ENCODE measurements around the gene TDRD7. TPM values are rescaled to one million over a fixed set of nuclear protein-coding genes. Genes with fewer than 3 reads are reported as not detected.

The TDRD7 gene
- total RNA-seq, 4 donors from 2014 or later: 8.5 to 16.5 (median 13.3) TPM

DNA sequence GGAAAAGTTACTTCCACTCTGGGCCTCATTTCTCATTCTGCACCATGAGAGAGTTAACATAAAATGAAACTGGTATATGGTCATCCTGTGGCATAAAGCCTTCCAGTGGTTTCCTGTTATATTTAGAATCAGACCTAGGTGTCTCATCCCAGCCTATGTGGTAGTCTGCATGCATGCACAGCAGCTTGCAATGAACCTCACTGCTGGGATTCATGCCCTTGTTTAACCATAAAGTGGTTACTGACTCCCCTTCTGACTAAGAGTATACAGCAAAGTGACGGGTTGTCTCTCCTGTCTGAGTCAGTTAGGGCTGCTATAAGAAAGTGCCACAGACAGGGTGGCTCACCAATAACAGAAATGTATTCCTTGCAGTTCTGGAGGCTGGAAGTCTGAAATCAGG is 14.7 kb upstream of the TDRD7 start:
- TF ChIP-seq, protein P1, sequence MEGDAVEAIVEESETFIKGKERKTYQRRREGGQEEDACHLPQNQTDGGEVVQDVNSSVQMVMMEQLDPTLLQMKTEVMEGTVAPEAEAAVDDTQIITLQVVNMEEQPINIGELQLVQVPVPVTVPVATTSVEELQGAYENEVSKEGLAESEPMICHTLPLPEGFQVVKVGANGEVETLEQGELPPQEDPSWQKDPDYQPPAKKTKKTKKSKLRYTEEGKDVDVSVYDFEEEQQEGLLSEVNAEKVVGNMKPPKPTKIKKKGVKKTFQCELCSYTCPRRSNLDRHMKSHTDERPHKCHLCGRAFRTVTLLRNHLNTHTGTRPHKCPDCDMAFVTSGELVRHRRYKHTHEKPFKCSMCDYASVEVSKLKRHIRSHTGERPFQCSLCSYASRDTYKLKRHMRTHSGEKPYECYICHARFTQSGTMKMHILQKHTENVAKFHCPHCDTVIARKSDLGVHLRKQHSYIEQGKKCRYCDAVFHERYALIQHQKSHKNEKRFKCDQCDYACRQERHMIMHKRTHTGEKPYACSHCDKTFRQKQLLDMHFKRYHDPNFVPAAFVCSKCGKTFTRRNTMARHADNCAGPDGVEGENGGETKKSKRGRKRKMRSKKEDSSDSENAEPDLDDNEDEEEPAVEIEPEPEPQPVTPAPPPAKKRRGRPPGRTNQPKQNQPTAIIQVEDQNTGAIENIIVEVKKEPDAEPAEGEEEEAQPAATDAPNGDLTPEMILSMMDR (IDR thresholded peaks at IDR 0.05; ENCODE audit: low read depth): no peak

DNA sequence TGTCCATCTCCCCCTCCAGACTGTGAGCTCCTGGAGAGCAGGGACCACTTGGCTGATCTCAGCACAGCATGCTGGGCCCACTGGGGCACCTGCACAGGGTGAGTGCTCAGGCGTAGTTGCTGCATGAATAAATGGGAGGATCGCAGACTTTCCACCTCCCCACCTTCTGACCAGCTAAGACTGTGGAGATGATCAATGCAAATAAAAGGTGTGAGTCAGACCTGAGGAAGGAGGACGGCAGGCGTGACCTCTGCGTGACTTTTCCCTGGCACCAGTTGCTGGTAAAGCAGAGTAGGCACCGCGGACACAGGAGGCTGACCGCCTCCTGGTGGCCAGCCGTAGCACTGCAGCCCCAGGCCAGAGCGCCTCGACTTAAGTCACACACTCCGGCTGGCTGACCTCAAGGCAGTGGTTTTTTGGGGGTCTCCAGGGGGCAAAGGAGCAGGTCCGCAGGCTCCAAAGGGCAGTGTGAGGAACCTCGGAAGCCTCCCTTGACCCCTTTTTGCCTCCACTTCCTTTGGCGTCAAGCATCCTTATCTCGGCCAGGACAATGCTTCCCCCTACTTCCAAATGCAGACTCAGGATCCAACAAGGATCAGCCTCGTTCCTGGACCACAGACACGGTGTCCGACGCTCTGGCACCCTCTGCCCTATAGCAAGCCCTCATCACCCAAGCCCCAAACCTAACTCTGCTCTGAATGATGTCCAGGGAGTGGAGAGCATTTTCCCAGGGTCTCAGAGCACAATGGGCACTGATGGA is 12.7 kb upstream of the TDRD7 start:
- TF ChIP-seq, protein P1 (IDR thresholded peaks at IDR 0.05; ENCODE audit: low read depth): no peak

DNA sequence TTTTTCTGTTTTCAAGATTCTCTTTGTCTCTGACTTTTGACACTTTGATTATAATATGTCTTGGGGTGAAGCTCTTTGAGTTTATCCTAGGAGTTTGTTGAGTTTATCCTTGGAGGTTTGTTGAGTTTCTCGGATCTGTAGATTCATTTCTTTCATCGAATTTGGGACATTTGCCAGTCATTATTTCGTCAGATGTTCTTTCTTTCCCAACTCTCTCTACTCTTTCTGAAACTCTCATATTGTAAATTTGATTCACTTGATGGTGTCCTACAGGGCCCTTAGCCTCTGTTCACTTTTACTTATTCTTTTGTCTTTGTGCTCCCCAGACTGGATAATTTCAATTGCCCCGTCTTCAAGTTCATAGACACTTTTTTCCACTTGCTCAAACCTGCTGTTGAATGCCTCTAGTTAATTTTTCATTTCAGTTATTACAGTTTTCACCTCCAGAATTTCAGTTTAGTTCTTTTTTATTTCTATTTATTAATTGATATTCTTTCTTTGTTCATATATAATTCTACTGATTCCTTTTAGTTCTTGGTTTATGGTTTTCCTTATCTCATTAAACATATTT is 8.1 kb upstream of the TDRD7 start:
- TF ChIP-seq, protein P1 (IDR thresholded peaks at IDR 0.05; ENCODE audit: low read depth): no peak

DNA sequence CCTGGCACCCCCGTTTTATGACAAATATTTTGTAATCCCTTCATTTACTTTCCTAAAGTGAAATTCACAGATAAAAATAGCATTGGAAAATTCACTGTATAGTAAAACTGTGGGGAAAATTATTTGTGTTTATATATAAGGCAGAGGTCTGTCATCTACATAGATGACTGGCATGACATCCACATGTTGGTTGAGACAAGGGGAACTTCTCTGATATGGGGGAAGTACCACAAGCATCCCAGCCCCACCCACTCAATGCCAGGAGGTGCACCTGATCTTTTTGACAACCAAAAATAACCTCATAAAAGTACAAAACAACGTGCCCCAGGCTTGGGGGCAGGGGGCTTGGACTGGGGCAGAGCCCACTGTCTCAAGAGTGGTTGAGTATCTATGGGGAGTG is 6.3 kb upstream of the TDRD7 start:
- TF ChIP-seq, protein P1 (IDR thresholded peaks at IDR 0.05; ENCODE audit: low read depth): no peak

DNA sequence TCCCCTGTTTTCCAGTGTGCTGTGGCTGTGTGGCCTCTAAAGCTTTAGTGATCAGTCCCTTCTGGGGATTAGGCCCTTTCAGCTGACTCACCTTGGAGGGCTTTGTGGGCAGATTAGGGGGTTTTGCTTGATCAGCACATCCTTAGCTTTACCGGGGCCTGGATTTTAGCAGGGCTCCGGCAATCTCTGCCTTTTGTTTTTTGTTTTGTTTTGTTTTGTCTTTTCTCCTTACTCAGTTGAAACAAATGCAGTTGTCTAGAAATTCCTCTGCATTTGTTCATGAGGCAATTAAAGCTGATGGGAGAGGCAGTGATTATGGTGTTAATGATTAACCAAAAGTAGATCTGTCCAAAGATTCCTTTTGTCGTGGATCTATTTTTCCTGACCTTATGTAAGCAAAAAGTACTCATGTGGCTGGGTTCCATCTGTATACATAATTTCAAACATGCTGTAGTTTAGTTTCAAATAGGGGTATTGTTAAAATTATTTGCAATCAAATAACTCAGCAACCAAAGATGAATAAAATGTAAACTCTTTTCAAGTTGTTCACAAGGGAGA is 5.2 kb upstream of the TDRD7 start:
- TF ChIP-seq, protein P1 (IDR thresholded peaks at IDR 0.05; ENCODE audit: low read depth): no peak

DNA sequence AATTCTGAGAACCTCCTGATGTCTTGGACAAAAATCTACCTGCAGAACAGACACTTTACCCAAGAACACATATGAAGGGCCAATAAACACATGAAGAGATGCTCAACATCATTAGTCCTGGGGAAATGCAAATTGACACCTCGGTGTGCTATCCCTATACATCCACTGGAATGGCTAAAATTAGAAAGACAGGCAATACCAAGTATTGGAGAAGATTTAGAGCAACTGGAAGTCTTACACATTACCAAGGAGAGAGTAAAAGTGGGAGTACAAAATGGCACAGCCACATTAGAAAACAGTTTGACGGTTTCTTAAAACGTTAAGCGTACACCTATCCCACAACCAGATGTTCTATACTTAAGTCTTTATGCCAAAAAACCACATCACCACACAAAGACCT is 3.3 kb upstream of the TDRD7 start:
- TF ChIP-seq, protein P1 (IDR thresholded peaks at IDR 0.05; ENCODE audit: low read depth): no peak

DNA sequence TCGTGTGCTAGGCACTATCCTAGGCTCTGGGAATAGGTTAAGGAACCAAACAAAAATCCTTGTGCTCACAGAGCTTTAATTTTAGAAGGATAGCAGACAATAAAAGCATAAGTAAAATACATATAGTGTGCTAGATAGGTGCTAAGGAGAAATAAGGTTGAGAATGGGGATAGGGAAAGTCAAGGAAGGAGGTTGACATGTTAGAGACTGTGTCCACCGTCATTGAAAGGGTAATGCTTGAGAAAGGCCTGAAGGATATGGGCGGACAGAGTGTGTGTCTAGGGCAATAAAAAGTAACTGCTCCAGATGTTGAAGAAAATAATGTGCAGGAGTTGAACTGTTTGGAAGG is 482 bp upstream of the TDRD7 start:
- TF ChIP-seq, protein P1 (IDR thresholded peaks at IDR 0.05; ENCODE audit: low read depth): no peak

All from subcutaneous adipose tissue (tissue), 4 donors.